Putamen (tissue), 1 donor: Measurements from ENCODE around the gene C16orf87.
"Not testable (repeated sequence)": the region's sequence is repeated elsewhere in the genome, so short reads cannot be mapped to it uniquely, and the experiment has no call there.

Source experiments
- DNase-seq: peaks from one replicate; pipeline ENCODE4 v3.0.0-alpha.2; 2016; ENCODE audit warnings: low spot score

The C16orf87 gene

DNA sequence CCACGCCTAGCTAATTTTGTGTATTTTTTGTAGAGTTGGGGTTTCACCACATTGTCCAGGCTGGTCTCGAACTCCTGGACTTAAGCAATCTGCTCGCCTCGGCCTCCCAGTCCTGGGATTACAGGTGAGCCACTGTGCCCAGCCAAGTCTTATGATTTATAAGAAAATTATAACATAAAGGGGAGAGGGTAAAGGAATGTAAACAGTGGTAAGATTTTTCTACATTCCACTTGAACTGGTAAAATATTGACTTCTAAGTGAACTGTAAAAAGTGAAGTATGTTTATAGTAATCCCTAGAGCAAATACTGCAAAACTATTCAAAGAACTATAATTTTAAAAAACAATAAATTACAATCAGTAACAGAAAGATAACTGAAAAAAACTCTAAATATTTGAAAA lies 33.5 kb downstream of the C16orf87 start:
- DNase-seq, result no peak

DNA sequence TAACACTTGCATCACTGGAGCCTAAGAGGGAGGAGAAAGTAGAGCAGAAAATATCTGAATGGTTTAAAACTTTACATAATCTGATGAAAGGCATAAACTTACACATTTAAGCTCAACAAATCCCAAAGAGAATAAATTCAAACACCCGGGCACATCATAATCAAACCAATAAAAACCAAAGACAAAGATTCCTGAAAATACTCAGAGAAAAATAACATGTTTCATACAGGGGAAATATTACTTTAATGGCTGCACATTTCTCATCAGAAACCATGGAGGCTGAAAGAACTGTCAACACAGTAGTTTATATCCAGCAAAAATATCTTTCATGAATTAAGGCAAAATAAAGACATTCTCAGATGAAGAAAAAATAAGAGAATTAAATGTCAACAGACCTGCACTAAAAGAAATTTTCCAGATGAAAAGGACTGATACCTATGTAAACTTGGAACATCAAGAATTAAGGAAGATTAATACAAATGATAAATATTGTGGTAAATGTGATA lies 34.2 kb downstream of the C16orf87 start:
- DNase-seq, result no peak

DNA sequence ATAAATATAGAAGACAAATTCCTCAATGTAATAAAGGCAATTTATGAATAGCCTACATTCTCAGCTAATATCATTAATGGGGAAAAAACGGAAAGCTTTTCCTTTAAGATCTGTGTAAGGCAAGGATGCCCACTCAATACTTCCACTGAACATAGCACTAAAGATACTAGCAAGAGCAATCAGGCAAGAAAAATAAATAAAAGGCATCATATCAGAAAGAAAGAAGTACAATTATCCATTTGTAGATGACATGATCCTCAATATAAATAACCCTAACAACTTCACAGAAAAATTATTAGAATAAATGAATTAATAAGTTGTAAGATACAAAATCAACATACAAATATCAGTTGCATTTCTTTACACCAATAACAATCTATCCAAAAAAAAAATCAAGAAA lies 37.1 kb downstream of the C16orf87 start:
- no peak for DNase-seq

DNA sequence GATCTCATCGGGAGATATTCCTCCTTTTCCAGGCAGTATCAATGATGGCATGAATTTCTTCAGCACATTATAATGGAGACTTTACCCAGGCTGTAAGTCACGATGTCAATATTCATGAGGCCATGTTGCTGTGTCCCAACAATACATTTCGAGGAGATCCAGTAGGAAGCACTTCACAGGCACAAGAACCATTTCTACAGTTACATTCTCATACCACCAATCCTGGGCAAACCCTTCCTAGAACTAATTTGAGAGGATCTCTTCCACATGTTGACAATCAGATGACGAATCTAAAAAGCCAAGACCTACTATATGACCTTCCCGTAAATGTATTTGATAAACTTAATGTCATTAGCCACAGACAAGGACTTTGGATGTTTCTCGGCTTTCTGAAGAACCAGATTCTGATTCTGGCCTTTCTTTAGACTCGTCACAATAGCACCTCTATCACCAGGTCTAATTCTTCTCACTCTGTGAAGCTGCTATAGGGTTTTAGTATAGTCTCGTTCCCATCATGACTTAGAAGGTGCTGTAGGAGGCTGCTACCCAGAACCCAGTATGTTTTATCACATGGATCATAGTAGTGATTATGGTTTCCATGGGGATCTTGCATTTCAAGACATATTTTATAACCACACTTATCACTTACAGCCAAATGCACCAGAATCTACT lies 40.2 kb downstream of the C16orf87 start:
- DNase-seq, result no peak

DNA sequence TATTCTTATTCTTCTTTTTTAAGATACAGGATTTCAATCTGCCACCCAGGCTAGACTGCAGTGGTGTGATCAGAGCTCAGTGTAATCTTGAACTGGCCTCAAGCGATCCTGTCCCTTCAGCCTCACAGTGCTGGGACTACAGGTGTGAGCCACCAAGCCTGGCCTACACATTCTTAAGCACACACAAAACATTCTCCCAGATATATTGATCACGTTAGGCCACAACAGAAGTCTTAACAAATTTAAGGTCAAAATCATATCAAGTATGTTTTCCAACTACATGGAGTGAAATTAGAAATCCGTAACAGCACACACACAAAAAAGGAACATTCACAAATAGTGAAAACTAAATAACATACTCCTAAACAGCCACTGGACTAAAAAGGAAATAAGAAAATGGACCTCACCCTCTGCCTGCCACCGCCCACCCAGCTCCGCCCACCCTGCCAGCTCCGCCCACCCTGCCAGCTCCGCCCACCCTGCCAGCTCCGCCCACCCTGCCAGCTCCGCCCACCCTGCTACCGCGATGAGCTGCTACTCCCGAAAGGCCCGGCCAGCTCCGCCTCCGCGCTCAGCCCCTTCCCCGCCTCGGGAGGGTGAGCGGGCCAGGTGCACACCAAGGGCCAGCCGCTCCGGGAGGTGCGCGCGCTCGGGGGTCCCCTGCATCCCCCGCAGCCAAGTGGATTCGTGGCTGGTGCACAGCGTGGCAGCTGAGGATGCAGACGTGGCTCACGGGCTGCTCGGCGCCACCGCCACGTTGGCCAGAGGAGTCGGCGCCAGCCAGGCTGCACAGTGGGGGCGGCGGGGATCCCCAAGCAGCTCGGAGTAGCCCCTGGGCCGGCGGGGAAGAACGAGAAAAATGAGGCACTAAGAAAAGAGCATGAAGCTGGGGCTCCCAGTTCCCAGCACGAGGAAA lies 41.2 kb downstream of the C16orf87 start:
- DNase-seq, result peak; percentile 23

DNA sequence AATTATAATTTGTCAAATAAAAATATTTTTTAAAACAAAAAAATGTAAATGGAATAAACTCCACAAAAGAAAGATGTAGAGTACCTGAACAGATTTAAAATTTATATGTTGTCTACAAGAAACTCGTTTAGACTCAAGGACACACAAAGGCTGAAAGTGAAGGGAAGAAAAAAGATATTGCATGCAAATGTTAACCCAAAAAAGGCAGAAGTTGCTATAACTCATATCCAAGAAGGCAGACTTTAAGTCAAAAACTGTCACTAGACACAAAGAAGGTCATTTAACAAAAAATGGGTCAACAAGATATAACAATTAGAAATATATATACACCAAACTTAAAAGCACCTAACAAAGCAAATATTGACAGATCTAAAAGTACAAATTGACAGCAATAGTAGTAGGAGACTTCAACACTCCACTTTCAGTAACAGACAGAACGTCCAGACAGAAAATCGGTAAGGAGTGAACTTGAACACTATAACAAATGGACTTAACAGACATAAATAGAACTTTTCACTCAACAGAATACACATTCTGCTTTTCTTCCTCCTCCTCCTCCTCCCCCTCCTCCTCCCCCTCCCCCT lies 42.0 kb downstream of the C16orf87 start:
- no peak for DNase-seq

DNA sequence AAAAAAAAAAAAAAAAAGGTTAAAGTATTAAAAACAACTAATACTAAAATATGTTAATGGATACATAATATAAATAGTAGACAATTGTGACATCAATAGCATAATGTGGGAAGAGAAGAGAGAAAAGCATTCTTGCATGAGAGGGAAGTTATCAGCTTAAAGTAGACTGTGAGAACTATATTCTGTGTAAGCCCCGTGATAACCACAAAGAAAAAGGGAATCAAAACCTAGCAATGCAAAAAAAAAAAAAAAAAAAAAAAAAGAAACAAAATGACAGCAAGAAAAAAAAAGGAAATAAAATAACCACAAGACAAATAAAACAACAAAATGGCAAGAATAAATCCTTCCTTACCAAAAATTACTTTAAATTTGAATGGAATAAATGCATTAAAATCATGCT lies 43.1 kb downstream of the C16orf87 start:
- no peak for DNase-seq

DNA sequence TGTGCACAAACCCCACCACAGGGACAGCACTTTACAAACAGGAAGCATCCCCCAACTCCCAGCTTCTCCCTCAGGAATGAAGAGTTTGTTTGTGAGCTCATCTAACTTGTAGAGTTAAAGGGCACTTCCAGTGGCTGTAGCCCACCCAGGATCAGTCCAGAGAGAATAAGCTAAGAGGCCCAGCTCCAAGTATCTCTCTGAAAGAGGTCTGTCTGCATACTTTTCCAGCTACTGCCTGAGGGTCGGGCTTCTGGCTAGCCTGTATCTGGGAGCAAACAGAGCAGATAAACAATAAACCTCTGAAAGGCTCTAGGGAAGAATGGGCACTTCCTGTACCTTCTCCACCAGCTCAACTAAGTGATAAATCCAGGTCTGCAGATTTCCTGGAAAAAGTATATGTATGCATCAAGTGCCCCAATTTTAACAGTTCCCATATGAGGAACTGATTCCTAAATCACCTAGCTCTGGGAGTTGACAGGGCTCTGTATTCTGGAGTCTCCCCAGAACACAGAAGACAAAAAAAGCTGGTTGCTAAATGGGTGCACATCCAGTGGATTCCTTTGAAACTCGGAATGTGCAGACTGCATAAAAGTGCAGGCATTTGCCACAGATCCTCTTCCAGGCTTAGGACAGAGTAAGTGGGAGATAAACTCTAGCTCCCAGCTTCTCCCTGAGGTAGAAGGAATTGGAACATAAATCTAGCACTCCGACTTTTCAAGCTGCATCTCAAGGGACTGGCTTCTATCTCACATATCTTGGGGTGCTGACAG lies 45.7 kb downstream of the C16orf87 start:
- DNase-seq, result no peak

DNA sequence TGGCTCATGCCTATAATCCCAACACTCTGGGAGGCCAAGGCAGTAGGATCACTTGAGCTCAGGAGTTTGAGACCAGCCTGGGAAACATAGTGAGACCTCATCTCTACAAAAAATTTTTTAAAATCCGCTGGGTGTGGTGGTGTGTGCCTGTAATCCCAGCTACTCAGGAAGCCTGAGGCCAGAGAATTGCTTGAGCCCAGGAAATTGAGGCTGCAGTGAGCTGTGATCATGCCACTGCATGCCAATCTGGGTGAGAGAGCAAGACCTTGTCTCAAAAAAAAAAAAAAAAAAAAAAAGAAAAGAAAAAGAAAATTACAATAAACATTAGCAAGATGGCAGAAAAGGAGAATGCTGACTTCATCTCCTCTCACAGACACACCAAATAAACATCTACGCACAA lies 46.4 kb downstream of the C16orf87 start:
- DNase-seq, result not testable (repeated sequence)

DNA sequence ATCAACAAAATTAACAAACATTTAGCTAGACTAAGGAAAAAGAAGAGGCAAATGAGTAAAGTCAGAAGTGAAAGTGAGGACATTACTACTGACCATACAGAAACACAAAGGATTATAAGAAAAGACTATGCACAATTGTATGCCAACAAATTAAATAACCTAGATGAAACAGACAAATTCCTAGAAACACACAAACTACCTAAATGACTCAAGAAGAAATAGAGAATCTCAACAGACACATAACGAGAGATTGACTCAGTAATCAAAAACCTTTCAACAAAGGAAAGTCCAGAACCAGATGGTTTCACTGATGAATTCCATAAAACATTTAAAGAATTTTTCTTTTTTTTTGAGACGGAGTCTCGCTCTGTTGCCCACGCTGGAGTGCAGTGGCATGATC lies 47.2 kb downstream of the C16orf87 start:
- DNase-seq, result no peak

DNA sequence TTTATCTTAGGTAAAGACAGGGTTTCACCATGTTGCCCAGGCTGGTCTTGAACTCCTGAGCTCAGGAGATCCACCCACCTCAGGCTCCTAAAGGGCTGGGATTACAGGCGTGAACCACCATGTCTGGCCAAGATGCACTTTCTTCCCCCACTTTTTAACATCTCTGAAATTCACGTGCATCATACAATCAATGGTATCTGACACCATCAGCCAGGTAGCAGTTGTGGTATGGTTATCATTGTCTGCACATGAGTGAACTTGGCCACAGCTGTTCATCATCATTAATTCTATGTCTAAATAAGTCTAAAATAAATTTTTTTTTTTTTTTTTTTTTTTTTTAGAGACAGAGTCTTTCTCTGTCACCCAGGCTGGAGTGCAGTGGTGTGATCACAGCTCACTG lies 48.7 kb downstream of the C16orf87 start:
- DNase-seq, result no peak

DNA sequence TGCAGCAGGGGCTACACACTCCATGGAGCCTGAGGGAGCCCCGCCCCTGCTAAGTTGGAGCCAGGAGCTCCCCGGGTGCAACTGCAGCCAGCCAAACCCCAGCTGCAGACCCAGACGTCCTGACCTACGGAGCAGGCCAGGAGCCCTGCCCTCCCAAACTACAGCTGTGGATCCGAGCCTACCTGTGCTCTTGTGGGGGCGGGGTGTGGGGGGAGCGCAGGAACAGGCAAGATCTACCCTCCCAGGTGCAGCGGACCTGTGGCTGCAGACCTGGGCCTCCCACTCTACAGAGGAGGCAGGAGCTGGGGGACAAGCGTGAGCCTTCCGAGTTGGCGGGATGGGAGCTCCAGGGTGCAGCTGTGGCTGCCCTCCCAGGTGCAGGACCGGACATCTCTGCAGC lies 53.2 kb downstream of the C16orf87 start:
- DNase-seq, result no peak

DNA sequence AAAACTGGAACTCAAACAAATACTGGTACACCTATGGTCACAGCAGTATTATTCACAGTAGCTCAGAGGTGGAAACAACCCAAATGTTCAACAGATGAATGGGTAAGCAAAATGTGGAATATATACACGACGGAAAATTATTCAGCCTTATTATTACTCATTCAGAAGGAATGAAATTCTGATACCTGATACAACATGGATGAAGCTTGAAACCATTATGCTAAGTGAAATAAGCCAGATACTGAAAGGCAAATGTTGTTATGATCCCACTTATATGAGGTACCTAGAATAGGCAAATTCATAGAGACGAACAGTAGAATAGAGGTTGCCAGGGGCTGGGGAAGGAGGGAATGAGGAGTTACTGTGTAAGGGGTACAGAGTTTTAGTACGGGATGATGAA lies 55.8 kb downstream of the C16orf87 start:
- no peak for DNase-seq

DNA sequence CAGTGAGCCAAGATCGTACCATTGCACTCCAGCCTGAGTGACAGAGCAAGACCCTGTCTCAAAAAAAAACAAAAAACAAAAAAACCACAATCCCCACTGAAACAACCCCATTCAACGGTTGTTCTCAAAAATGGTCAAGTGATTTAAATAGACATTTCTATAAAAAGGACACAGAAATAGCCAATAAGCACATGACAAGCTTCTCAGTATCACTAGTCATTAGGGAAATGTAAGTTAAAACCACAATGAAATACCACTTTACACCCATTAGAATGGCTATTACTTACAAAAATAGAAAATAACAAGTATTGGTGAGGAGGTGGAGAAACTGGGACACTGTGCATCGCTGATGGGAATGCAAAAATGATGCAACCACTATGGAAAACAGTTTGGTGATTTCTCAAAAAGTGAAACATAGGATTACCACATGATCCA lies 56.2 kb downstream of the C16orf87 start:
- DNase-seq, result no peak

DNA sequence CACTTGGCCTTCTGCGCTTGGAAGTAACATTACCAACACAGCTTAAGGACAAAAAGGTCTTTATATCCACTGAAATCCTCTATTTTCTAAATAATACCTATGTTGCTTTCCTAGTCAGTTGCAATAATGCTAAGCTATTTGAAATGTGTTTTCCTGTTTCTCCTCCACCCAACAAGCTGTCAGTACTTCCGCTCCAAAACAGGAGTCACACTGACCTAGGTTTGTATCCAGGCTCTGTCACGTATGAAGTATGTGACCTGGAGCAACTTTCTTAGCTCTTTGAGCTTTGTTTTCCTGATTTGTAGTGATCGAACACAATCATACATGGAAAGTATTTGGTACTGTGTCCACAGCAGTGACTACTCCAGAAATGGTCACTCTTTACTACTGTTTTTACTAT lies 58.5 kb downstream of the C16orf87 start:
- no peak for DNase-seq

DNA sequence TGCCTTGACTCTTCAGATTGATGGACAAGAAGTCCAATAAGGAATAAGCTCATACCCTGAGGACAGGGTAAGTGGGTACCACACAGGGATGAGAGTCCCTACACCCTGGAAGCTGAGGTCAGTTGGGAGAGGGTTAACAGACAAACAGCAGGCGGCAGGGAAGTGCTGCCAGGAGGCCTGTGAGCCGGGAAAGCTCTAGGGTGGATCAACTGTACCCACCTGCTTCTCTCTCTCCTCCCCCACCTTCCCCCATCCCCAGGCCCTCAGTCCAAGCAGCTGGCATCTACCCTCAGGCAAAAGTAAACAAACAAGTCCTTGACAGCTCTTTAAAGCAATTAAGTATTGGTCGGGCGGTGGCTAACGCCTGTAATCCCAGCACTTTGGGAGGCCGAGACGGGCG lies 62.2 kb downstream of the C16orf87 start:
- DNase-seq, result no peak

DNA sequence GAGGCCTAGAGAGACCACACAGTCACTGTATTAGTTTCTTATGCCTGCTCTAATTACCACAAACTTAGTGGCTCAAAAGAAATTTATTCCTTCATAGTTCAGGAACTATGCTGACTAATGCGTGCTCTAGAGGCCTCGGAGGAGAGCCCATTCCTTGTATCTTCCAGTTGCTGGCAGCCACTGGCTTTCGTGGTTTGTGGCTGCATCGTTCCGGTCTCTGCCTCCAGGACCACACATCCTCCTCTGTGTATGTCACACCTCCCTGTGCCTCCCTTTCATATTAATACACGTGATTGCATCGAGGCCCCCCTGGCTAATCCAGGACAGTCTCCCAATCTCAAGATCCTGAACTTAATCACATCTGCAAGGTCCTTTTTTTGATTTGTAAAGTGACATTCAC lies 65.9 kb downstream of the C16orf87 start:
- DNase-seq, result no peak

DNA sequence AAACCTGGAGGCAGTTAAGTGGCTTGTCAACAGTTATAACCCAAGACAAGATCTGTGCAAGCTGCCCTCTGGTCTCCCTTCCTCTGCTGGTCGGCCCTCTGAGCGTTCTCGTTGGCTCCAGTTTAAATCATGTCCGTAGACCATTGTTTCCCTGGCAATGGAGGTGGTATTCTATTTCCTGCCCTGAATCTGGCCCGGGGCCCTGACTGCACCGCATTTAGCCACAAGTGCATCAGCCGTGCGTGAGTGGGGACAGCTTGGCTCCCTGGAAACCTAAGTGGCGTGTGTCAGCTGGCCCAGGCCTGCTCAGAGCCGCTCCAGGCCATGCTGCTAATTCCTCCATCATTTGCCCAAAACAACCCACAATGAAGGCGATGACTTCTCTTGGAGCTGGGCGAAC lies 67.8 kb downstream of the C16orf87 start:
- peak; percentile 11 for DNase-seq

DNA sequence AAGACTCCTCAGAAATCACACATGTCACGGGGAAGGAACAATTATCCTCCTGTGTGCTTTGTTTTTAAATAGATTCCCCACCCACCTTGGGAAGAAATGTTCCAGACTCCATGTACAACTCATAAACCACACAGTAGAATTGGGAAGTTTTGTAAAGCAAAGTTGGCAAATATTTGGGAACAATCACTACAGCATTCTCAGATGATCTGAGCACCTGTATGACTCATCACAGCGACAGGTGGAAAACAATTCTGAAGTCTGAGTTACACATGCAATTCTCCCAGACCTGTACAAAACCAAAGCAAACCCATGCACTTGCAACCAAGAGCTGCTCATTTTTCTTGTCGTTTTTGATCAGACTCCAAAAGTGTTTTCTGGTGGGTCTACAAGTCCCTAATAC lies 68.4 kb downstream of the C16orf87 start:
- no peak for DNase-seq

DNA sequence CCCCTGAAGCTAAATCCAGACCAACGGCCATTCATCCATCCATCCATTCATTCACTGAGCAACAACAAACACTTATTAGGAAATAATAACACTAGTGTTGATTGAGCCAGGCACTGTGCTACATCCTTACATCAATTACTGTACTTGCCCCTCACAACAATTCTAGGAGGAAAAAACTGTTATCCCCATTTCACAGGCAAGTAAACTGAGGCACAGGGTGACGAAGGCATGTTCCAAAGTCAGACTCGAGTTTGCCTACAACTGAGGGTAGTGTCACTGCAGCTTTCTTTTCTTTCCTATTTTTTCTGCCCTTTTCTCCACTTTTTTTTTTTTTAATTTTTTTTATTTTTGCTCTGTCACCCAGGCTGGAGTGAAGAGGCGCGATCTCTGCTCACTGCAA lies 71.7 kb downstream of the C16orf87 start:
- no peak for DNase-seq

DNA sequence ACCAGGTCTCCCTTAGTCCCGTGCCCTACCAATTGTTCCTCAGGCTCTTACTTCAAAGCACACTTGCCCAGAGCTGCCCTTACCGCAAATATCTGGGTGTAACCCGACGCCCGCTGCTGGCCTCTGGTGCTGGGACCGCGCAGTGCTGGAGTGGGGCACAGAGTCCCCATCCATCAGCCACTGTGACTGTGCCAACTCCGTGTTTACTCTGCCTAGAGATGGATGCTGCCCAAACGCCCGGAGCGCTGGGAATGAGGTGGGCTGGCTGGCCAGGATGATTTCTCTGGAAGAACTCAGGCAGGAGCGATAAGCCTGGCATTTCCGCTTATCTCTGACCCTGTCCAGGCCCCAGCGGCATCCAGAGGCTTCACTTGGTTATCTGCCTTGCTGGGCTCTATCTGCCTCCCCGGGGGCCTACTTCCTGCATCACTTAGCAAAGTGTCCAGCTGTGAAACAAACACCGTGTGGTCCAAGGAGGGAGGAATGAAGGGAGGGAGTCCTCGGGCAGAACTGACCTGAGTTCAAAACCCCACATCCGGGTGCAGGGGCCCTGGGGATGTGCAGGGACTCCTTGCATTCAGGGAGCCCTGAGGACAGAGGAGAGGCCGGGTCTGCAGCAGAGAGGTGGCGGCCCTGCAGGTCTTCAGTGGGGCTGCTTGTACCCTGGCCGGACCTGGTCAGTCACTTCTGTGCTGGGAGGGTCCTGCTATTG lies 73.5 kb downstream of the C16orf87 start:
- no peak for DNase-seq

DNA sequence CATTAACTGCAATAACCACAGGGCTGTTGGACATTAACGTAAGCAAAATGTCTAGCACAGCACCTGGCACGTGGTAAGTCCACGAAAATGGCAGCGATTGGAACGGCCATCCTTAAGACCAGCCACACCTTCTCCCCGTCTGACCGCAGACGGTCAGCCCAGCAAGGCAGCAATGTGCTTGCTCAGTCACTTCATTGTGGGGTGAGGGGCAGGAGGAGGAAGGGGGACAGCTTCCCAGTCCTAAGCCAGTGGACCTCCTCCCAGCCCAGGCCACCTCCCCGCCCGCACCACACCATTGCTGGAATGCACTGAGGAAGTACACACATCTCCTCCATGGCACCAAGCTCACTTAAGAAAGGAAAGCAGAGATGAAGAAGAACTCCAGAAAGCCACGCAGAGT lies 74.2 kb downstream of the C16orf87 start:
- DNase-seq, result no peak
